ENCODE measurements around the gene PSMD5. TPM values are rescaled to one million over a fixed set of nuclear protein-coding genes. Genes with fewer than 3 reads are reported as not detected.

PSMD5 gene
- total and polyA plus RNA-seq, 10 of the 15 experiments (the other 5 are each of a cell fraction or from before 2014, with no cell fraction given), result 8.8 to 47.7 (median 25.1) TPM

GRCh38 chr9:120830151-120830550 lies 12.6 kb downstream of the PSMD5 start:
- ChIA-PET RAD21 (ENCODE audit: unreplicated experiment) (no interaction called here), SMC1A (ENCODE audit: uncharacterized antibody, unreplicated experiment) (no interaction called here), CTCF (no interaction called here), POLR2A (no interaction called here)
- H3K36me3 ChIP-seq (ENCODE audit: control insufficient read depth in 2 of 2, insufficient read depth in 2 of 2, low read length in 1 of 2), result peaks cover 0 to 23% of the 10 kb centered on the region in 2 experiments; a peak in 2 of 4 replicates
- 41% methylated on average over 3 of the region's 3 CpGs for WGBS (ENCODE audit: insufficient coverage, insufficient replicate concordance, low lambda C conversion rate, missing lambda C conversion rate)
- H3K4me3 ChIP-seq, result no peak overlapping the region
- H3K4me1 ChIP-seq (ENCODE audit: control insufficient read depth, insufficient read depth, low read length), result no peaks in the 10 kb centered on the region
- no peak overlapping the region for H2AFZ ChIP-seq (ENCODE audit: control insufficient read depth, low read depth, low read length)
- intact Hi-C loops (cut with micrococcal nuclease; ENCODE audit: unreplicated experiment), result no loop called here
- H3K27me3 ChIP-seq (replicated peaks in 1 of 2; ENCODE audit: control insufficient read depth in 2 of 2, insufficient read depth in 2 of 2, low read length in 1 of 2), result no peaks in the 10 kb centered on the region
- in situ Hi-C loops (cut with MboI), result no loop called here
- no peak overlapping the region for H3K9ac ChIP-seq (ENCODE audit: control insufficient read depth, insufficient read depth, low read length)
- H3K79me2 ChIP-seq (ENCODE audit: control insufficient read depth, insufficient read depth, low read length), result no peaks in the 10 kb centered on the region
- no peak for ATAC-seq
- no peak for TF ChIP-seq TARDBP (IDR thresholded peaks at IDR 0.05; ENCODE audit: borderline replicate concordance)
- no peak for TF ChIP-seq SUPT20H (IDR thresholded peaks at IDR 0.05; ENCODE audit: borderline replicate concordance, control insufficient read depth, low read depth, low read length)
- H3K9me3 ChIP-seq (replicated peaks; ENCODE audit: control insufficient read depth, insufficient read depth, low read length), result no peaks in the 10 kb centered on the region
- FAIRE-seq, result no peak
- no peak for DNase-seq (ENCODE audit: low read depth, low spot score)
- H4K20me1 ChIP-seq (ENCODE audit: control insufficient read depth, insufficient read depth), result no peaks in the 10 kb centered on the region
- H3K4me2 ChIP-seq (ENCODE audit: control insufficient read depth, insufficient read depth), result no peak overlapping the region
- H3K27ac ChIP-seq (ENCODE audit: control insufficient read depth, insufficient read depth), result no peak overlapping the region
- no TSS peak for BruUV-seq (replicated peaks)

GRCh38 chr9:120829650-120830049 lies 13.1 kb downstream of the PSMD5 start:
- Histone ChIP-seq H3K36me3 (ENCODE audit: control insufficient read depth in 2 of 2, insufficient read depth in 2 of 2, low read length in 1 of 2) (peaks cover 0 to 23% of the 10 kb centered on the region in 2 experiments; a peak in 2 of 4 replicates), H3K79me2 (ENCODE audit: control insufficient read depth, insufficient read depth, low read length) (no peaks in the 10 kb centered on the region), H3K27ac (ENCODE audit: control insufficient read depth, insufficient read depth) (no peak overlapping the region), H3K9me3 (replicated peaks; ENCODE audit: control insufficient read depth, insufficient read depth, low read length) (no peaks in the 10 kb centered on the region), H2AFZ (ENCODE audit: control insufficient read depth, low read depth, low read length) (no peak overlapping the region), H3K9ac (ENCODE audit: control insufficient read depth, insufficient read depth, low read length) (no peak overlapping the region), H3K4me1 (ENCODE audit: control insufficient read depth, insufficient read depth, low read length) (no peaks in the 10 kb centered on the region), H3K27me3 (replicated peaks in 1 of 2; ENCODE audit: control insufficient read depth in 2 of 2, insufficient read depth in 2 of 2, low read length in 1 of 2) (no peaks in the 10 kb centered on the region), H4K20me1 (ENCODE audit: control insufficient read depth, insufficient read depth) (no peaks in the 10 kb centered on the region), H3K4me2 (ENCODE audit: control insufficient read depth, insufficient read depth) (no peak overlapping the region), H3K4me3 (no peak overlapping the region)
- in situ Hi-C loops (cut with MboI), result no loop called here
- ChIA-PET SMC1A (ENCODE audit: uncharacterized antibody, unreplicated experiment) (no interaction called here), RAD21 (ENCODE audit: unreplicated experiment) (no interaction called here), CTCF (no interaction called here), POLR2A (no interaction called here)
- DNase-seq (ENCODE audit: low read depth, low spot score), result no peak
- 100% methylated on average over 1 of the region's 1 CpG for WGBS (ENCODE audit: insufficient coverage, insufficient replicate concordance, low lambda C conversion rate, missing lambda C conversion rate)
- TF ChIP-seq NFIC (IDR thresholded peaks at IDR 0.05; ENCODE audit: low read depth, low read length), result no peak
- TF ChIP-seq, protein P1, sequence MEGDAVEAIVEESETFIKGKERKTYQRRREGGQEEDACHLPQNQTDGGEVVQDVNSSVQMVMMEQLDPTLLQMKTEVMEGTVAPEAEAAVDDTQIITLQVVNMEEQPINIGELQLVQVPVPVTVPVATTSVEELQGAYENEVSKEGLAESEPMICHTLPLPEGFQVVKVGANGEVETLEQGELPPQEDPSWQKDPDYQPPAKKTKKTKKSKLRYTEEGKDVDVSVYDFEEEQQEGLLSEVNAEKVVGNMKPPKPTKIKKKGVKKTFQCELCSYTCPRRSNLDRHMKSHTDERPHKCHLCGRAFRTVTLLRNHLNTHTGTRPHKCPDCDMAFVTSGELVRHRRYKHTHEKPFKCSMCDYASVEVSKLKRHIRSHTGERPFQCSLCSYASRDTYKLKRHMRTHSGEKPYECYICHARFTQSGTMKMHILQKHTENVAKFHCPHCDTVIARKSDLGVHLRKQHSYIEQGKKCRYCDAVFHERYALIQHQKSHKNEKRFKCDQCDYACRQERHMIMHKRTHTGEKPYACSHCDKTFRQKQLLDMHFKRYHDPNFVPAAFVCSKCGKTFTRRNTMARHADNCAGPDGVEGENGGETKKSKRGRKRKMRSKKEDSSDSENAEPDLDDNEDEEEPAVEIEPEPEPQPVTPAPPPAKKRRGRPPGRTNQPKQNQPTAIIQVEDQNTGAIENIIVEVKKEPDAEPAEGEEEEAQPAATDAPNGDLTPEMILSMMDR (IDR thresholded peaks at IDR 0.05 in 2 of 3, conservative IDR thresholded peaks at IDR 0.05 in 1 of 3; ENCODE audit: control insufficient read depth in 2 of 3, extremely low read depth in 1 of 3, insufficient read depth in 1 of 3, low read depth in 3 of 3, low read length in 3 of 3), result no peak
- no peak for TF ChIP-seq RCOR1 (conservative IDR thresholded peaks at IDR 0.05; ENCODE audit: low read depth, low read length)
- no peak for TF ChIP-seq MAX (IDR thresholded peaks at IDR 0.05; ENCODE audit: low read depth, low read length)
- no peak for TF ChIP-seq CREB1 (IDR thresholded peaks at IDR 0.05; ENCODE audit: low read depth)
- TF ChIP-seq, protein P2, sequence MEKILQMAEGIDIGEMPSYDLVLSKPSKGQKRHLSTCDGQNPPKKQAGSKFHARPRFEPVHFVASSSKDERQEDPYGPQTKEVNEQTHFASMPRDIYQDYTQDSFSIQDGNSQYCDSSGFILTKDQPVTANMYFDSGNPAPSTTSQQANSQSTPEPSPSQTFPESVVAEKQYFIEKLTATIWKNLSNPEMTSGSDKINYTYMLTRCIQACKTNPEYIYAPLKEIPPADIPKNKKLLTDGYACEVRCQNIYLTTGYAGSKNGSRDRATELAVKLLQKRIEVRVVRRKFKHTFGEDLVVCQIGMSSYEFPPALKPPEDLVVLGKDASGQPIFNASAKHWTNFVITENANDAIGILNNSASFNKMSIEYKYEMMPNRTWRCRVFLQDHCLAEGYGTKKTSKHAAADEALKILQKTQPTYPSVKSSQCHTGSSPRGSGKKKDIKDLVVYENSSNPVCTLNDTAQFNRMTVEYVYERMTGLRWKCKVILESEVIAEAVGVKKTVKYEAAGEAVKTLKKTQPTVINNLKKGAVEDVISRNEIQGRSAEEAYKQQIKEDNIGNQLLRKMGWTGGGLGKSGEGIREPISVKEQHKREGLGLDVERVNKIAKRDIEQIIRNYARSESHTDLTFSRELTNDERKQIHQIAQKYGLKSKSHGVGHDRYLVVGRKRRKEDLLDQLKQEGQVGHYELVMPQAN (conservative IDR thresholded peaks at IDR 0.05), result no peak
- TF ChIP-seq SPI1 (IDR thresholded peaks at IDR 0.05; ENCODE audit: borderline replicate concordance, insufficient read depth, low read depth, low read length), result no peak
- TF ChIP-seq RAD21 (IDR thresholded peaks at IDR 0.05; ENCODE audit: insufficient read depth, low read depth, low read length), result no peak
- no peak for TF ChIP-seq JUND (IDR thresholded peaks at IDR 0.05; ENCODE audit: low read depth, low read length)
- no peak for TF ChIP-seq KAT2A (conservative IDR thresholded peaks at IDR 0.05; ENCODE audit: control insufficient read depth, low read depth, low read length)
- no peak for TF ChIP-seq CBX5 (IDR thresholded peaks at IDR 0.05; ENCODE audit: low read depth)
- no peak for TF ChIP-seq BHLHE40 (IDR thresholded peaks at IDR 0.05; ENCODE audit: borderline replicate concordance in 1 of 2, low read depth in 2 of 2, low read length in 1 of 2)
- intact Hi-C loops (cut with micrococcal nuclease; ENCODE audit: unreplicated experiment), result no loop called here
- BruUV-seq (replicated peaks), result no TSS peak
- ATAC-seq, result no peak
- no peak for FAIRE-seq

Data from GM12878 (cell line).